ENCODE measurements around the gene GSX2.

GSX2 gene

DNA sequence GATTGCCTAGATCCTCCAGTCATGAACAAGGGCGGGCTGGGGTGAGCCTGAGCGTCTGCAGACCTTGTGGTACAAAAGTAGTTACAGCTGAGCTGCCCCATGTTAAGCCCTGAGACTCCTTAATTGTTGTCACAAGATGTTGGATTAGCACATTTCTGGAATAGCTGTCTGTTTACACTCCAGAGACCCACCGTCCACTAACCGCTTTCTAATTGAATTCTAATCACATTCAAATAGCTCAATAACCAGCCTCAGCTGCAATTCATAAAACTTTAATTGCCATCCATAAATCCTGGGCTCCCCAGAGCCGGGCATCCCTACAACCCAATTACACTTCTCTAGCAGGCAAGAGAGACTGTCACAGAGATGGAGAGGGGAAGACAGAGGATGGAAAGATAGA is 1.6 kb upstream of the GSX2 start:
- no peak for TF ChIP-seq CTCF (IDR thresholded peaks at IDR 0.05; ENCODE audit: extremely low read depth, missing control alignments)
- no peak for DNase-seq (ENCODE audit: low spot score)

GRCh38 chr4:54099287-54099747 is 646 bp upstream of the GSX2 start:
- no peak for TF ChIP-seq CTCF (IDR thresholded peaks at IDR 0.05; ENCODE audit: extremely low read depth, missing control alignments)
- no peak for DNase-seq (ENCODE audit: low spot score)

DNA sequence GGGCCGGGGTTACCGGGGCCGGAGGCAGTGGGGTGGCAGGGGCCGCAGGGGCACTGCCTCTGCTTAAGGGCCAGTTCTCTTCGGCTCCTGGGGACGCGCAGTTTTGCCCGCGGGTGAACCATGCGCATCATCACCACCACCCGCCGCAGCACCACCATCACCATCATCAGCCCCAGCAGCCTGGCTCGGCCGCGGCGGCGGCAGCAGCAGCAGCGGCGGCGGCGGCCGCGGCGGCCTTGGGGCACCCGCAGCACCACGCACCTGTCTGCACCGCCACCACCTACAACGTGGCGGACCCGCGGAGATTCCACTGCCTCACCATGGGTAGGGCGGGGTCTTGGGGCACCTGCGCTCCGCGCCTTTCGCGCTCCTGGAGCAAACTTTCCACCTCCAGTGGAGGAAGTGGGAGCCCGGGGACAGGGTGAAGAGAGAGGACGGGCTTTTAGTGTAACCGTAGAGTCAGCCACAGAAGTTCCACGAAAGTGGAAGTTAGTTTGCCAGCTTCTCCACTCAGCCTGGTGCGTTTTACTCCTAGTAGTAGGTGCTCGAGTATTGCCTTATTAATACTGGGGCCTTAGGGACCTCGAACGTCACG is 729 bp downstream of the GSX2 start:
- TF ChIP-seq CTCF (IDR thresholded peaks at IDR 0.05; ENCODE audit: extremely low read depth, missing control alignments), result no peak
- no peak for DNase-seq (ENCODE audit: low spot score)

DNA sequence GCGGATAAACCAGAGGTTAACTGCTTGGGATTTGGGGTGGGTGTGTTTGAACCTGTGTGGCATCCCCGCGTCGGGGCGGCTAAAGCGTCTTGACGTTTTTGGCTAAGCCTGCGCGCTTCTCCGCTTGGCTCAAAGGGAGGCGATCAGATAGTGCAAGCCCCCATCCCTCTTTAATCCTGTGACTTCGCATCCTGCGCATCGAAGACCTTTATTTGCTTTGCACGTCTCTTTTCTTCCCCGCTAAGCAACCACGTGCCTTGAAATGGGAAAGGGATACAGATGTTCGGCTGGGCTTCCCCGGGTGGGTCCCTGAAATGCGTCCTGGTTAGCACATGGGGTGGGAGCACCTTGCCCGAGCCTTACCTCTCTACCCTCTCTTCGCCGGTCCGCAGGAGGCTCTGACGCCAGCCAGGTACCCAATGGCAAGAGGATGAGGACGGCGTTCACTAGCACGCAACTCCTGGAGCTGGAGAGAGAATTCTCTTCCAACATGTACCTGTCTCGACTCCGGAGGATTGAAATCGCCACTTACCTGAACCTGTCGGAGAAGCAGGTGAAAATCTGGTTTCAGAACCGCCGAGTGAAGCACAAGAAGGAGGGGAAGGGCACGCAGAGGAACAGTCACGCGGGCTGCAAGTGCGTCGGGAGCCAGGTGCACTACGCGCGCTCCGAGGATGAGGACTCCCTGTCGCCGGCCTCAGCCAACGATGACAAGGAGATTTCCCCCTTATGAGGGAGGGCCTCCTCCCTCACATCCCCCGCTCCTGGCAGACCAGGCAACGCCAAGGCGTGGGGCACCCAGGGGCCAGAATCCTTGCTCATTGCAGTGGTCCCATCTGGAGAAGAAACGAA is 1.5 kb downstream of the GSX2 start:
- no peak for DNase-seq (ENCODE audit: low spot score)
- no peak for TF ChIP-seq CTCF (IDR thresholded peaks at IDR 0.05; ENCODE audit: extremely low read depth, missing control alignments)

DNA sequence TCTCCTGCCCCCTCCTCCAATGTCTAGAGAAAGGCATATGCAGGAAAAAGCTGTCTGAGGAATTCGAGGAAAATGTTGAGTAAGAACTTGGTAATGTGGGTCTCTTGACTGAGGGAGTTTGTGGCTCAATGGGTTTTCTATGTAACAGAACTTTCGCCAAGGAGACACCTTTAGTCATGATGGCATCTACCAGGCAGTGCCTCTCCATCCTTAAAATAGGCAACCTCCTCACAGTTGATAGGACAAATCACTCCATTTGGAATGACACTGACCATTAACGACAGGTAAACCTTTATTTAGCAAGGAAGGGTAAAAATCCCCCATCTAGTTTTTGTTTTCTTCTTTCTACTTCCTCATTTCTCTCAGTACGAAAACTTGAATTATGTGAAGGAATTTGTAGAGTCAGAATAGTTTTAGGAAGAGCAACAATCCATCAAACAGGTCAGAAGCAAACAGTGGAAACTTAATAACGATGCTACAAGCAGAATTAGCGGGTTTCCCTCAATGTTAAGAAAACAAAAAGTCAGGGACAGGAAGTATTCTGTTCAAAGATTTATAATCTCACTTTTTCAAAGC is 2.7 kb downstream of the GSX2 start:
- DNase-seq (ENCODE audit: low spot score), result no peak
- TF ChIP-seq CTCF (IDR thresholded peaks at IDR 0.05; ENCODE audit: extremely low read depth, missing control alignments), result no peak

GRCh38 chr4:54103190-54103574 is 3.2 kb downstream of the GSX2 start:
- DNase-seq (ENCODE audit: low spot score), result no peak
- TF ChIP-seq CTCF (IDR thresholded peaks at IDR 0.05; ENCODE audit: extremely low read depth, missing control alignments), result no peak

GRCh38 chr4:54104907-54105306 is 4.9 kb downstream of the GSX2 start:
- TF ChIP-seq CTCF (IDR thresholded peaks at IDR 0.05; ENCODE audit: extremely low read depth, missing control alignments), result no peak
- no peak for DNase-seq (ENCODE audit: low spot score)

All from GM20000 (cell line).